Liver (tissue), 3 donors: ENCODE measurements around the gene PTPN12.

Experiments
- FOXA2 ChIP-seq: IDR thresholded peaks from 2 replicates; pipeline ENCODE4 v1.6.1; 2016; ENCODE audit warnings: antibody characterized with exemption
- GABPA ChIP-seq, 2 donors: IDR thresholded peaks in 1 of 2; conservative IDR thresholded peaks in 1 of 2; 2 replicates each; pipeline ENCODE4 v1.6.1; 2016; ENCODE audit warnings: antibody characterized with exemption in 2 of 2, mild to moderate bottlenecking in 1 of 2, moderate library complexity in 1 of 2
- MAX ChIP-seq: IDR thresholded peaks from 2 replicates; pipeline ENCODE4 v1.6.1; 2016; ENCODE audit warnings: antibody characterized with exemption
- RAD21 ChIP-seq, 2 donors: IDR thresholded peaks; 2 replicates each; pipeline ENCODE4 v1.6.1; 2016; ENCODE audit warnings: antibody characterized with exemption in 2 of 2, mild to moderate bottlenecking in 2 of 2
- SP1 ChIP-seq: IDR thresholded peaks from 2 replicates; pipeline ENCODE4 v1.6.1; 2018; ENCODE audit warnings: antibody characterized with exemption, mild to moderate bottlenecking
- TAF1 ChIP-seq: conservative IDR thresholded peaks from 2 replicates; pipeline ENCODE4 v1.6.1; 2016; ENCODE audit warnings: antibody characterized with exemption, mild to moderate bottlenecking
- TF ChIP-seq, protein P1 (sequence below): fragments of 150-350 bp; IDR thresholded peaks from 2 replicates; pipeline ENCODE4 v1.5.1; 2017; ENCODE audit warnings: improper control_type of control experiment, low read depth, low read length; ENCODE audit not compliant: missing input control
- TF ChIP-seq, protein P2 (sequence below): IDR thresholded peaks from 2 replicates; pipeline ENCODE4 v1.6.1; 2016; ENCODE audit warnings: antibody characterized with exemption, mild to moderate bottlenecking
- donor health status: healthy.
- donor health status: healthy.

- TF ChIP-seq, protein P1, sequence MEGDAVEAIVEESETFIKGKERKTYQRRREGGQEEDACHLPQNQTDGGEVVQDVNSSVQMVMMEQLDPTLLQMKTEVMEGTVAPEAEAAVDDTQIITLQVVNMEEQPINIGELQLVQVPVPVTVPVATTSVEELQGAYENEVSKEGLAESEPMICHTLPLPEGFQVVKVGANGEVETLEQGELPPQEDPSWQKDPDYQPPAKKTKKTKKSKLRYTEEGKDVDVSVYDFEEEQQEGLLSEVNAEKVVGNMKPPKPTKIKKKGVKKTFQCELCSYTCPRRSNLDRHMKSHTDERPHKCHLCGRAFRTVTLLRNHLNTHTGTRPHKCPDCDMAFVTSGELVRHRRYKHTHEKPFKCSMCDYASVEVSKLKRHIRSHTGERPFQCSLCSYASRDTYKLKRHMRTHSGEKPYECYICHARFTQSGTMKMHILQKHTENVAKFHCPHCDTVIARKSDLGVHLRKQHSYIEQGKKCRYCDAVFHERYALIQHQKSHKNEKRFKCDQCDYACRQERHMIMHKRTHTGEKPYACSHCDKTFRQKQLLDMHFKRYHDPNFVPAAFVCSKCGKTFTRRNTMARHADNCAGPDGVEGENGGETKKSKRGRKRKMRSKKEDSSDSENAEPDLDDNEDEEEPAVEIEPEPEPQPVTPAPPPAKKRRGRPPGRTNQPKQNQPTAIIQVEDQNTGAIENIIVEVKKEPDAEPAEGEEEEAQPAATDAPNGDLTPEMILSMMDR = no peak
- TF ChIP-seq, protein P2, sequence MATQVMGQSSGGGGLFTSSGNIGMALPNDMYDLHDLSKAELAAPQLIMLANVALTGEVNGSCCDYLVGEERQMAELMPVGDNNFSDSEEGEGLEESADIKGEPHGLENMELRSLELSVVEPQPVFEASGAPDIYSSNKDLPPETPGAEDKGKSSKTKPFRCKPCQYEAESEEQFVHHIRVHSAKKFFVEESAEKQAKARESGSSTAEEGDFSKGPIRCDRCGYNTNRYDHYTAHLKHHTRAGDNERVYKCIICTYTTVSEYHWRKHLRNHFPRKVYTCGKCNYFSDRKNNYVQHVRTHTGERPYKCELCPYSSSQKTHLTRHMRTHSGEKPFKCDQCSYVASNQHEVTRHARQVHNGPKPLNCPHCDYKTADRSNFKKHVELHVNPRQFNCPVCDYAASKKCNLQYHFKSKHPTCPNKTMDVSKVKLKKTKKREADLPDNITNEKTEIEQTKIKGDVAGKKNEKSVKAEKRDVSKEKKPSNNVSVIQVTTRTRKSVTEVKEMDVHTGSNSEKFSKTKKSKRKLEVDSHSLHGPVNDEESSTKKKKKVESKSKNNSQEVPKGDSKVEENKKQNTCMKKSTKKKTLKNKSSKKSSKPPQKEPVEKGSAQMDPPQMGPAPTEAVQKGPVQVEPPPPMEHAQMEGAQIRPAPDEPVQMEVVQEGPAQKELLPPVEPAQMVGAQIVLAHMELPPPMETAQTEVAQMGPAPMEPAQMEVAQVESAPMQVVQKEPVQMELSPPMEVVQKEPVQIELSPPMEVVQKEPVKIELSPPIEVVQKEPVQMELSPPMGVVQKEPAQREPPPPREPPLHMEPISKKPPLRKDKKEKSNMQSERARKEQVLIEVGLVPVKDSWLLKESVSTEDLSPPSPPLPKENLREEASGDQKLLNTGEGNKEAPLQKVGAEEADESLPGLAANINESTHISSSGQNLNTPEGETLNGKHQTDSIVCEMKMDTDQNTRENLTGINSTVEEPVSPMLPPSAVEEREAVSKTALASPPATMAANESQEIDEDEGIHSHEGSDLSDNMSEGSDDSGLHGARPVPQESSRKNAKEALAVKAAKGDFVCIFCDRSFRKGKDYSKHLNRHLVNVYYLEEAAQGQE = no peak
- TF ChIP-seq RAD21 (IDR thresholded peaks at IDR 0.05) (no peak), MAX (no peak), TAF1 (no peak), SP1 (no peak), FOXA2 (no peak), GABPA (IDR thresholded peaks at IDR 0.05 in 1 of 2, conservative IDR thresholded peaks at IDR 0.05 in 1 of 2) (no peak)
Observed at GRCh38 chr7:77575187-77575586, 38.1 kb downstream of the PTPN12 start.
